HG03571 (cell line): ENCODE data around the gene CLEC20A.
"Not testable (repeated sequence)": the region's sequence is repeated elsewhere in the genome, so short reads cannot be mapped to it uniquely, and the experiment has no call there.

ENCODE experiments used
- ATAC-seq: cut with Tn5 transposase; IDR thresholded peaks from one replicate; pipeline ENCODE4 v1.9.1; 2021; ENCODE audit not compliant: unreplicated experiment

Gene CLEC20A

DNA sequence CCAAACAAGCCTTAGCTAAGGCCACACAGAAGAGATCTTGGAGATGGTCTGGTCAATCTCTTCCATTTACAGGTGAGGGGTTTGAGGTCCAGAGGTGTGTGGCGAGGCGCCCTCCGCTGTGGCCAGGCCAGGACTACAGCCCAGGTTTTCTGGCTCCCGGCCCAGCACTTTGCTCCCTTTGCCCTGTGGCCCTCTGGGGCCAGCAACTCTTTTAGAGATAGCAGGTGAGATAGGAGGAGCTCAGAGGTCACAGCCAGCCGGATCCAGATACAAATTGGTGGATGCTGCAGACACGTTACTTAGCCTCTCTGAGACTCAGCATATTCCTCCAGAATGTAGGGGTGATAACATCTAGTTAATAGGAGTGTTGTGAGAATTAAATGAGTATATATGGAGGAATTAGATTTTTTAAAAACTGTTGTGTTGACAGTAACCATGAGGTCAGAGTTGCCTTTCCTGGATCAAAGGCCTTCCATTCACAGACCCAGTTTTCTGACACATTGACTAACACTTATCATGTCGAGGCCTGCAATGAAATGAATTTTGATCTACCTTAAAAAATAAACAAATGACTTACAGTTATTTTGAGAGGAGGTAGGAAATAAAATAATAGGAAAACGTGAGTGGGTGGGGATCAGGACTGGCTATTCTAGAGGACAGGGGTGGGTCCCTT lies 32.7 kb upstream of the CLEC20A start:
- ATAC-seq = no peak

DNA sequence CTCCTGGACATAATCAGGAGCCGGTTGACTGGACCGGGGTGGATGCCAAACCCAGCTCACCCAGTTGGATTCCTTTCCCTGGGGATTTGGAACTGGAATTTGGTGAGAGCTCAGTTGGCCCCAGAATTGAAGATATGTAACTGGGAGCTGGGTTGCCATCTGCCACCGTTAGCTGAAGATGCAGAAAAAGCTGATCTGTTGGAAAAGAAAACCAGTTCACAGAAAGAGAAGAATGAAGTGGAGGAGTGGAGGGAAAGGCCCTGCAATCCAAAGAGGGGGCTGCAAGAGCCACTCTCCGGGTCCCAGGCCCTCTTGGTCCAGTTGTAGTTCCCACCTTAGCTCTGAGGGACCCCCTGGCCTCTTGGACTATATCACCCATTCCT lies 32.2 kb upstream of the CLEC20A start:
- no peak for ATAC-seq

DNA sequence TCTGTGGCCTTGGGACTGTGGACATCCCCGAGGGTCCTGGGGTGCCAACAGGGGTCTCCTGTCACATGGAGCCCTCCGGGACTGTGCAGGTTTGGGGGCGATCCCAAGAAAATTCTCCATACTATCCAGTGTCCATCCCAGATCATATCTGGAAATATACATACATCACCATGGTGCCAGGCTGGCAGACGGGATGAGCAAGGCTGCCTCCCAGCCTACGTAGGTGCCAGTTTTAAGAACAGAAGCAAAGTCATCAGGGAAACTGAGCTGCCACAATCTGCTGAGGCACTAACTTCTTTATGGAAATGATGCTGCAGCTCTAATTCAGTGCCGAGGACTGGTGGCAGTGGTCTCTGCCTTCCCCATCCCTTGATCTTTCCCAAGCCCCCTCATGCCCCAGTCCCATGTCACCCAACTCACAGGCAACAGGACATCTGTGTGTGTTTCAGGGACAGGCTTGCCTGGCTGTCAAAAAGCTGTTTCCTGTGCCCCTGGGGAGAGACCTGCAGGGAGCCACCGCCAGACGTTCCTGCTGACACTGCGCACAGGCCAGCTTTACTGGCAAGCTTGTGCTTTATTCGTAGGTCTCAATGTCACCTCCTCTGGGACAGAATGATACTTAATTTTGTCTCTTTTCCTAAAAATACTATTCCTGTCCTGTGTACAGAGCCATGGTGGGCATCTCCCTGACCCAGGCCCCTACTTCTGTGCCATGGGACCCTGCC lies 31.6 kb upstream of the CLEC20A start:
- ATAC-seq = no peak

DNA sequence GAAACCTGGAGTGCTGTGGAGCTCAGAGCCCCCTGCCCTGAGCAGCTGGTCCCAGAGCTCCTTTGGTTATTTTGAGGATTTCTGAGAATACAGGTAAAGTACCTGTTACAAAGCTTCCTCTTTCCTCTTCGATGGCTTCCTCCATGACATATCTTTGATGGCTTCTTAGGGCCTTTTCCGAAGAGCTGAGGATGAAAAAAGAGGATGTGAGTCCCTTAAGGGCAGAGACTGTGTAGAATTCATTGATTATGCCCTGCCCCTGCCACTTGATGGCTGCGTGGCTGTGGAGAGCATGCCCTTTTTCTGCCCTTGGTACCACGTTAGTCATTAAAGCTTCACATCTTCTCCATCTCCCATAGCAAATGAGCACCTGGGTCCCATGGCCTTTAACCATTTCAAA lies 30.4 kb upstream of the CLEC20A start:
- ATAC-seq = no peak

DNA sequence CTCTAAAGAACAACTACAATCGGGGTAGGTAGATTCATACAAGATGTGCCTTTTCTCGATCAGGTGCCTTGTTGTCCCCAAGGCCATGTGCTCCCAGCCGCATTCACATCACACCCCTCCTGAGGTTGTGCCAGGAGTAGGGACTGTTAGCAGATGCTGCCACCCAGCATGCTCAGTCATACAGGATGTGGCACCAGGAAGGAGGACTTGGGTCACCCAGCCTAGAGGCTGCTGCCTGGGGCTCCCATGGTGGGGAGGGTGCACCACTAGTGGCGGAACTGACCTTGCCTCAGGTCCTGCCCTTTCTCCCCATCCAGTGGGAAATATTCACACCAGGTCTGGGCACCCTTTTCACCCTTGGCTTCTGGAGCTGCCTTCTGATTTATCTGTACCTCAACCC lies 24.5 kb upstream of the CLEC20A start:
- no peak for ATAC-seq

DNA sequence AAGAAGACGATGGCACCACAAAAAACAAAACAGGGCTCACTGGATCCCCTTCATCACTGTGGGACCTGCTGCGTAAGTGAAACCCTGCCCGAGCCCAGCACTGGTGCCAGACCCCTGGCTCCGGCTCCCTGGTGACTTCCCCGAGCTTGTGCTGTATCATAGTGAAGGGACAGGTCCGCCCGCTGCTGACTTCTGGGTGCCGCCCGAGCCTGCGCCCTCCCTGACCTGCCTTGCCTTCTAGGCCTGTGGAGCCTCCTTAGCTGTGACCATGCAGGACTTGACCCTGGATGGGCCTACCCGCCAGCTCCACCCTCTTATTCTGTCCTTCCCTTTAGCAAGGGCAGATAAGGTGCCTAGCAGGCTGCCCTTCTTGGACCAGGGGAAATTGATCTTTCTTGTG lies 24.0 kb upstream of the CLEC20A start:
- ATAC-seq = no peak

DNA sequence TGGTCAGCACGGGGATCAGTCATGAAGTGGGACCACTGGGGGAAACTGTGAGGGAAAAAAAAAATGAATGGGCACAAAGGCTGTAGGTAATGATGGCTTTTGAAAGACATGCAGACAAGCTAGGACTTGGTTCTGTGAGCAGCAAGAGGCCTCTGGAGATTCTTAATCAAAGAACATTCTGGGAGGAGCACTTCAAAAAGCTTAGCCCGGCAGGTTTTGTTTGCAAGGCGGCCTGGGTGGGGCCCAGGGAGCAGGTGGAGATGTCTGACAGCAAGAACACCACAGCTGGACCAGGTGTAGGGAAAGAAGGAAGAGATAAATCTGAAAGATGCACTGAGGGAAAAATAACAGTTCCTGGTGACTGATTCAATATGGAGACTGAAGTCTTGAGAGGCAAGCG lies 22.1 kb upstream of the CLEC20A start:
- no peak for ATAC-seq

DNA sequence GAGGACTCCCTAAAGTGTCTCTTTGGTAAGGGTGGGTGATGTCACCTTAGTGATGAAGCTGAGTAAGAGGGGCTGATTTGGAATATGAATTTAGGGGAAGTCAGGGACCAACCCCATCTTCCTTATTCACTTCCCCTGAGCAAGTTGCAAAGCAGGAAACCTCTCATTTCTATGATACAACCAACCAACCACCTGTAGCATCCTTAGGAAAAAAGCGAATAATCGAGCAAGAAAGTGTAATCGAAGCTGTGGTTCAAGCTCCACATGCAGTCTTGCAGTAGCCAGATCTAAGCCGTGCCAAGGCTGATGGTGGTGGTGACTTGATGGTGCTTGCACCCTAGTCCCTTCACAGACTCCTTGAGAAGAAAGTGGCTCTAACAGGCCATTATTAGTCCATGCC lies 19.3 kb upstream of the CLEC20A start:
- ATAC-seq = no peak

DNA sequence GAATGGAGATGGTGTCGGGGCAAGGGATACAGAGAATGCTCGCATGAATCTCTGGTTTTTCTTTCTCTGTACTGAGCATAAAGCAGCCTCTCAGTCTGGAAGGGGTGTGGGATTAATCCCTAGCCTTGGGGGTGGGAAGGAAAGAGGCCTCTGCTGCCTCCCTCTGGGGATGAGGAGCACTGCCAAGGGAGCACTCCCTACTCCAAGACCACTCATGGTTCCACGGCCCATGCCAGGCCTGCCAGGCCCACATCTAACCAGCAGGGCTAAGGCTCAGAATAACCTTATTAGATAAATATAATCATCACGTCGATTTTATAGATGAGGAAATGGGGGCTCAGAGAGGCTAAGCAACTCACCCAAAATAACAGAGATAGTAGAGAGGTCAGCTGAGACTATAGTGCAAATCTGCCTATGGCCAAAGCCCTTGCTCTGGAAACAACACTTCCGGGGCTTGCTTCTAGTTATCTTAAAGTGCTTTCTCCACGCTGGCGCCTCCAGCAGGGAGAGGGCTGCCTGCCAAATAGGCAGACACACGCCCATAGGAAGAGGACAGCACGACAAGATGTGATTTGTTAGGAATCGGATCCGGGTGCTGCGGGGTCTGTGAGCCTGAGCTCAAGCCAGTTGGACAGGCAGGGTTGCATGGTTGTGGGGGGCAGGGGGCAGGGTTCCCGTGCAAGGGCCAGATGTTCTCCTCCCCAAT lies 16.7 kb upstream of the CLEC20A start:
- no peak for ATAC-seq

DNA sequence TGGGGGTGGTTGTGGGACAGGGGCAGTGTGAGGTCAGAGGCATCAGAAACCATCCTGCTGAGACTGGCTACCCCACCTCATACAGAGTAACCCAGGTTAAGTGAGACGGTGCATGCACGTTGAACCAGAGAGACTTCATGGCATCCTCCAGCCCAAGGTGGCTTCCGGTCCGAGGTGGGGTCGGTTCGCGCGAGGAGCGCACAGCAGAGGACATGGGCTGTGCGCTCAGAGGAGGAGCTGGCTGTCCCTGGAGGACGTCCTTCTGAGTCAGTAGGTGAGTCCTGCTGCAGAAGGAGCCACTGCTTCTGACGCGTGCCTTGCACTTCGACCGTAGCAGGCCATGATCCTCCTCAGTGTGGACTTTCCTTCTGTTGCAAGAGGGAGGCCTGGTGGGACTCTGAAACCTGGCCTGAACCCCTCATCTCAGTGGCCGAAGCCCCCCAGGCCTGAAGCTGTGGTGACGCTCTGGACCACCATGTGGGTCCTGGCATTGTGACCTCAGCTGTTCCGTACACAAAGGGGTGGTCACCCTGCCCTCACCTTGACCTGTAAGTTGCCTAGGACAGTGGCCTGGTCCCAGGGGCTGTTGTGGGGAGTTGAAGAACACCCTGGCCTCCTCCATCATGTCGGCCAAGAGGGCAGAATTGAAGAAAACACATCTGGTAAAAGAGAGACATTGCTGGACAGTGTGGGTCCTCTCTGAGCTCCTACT lies 16.0 kb upstream of the CLEC20A start, which contains the start of gene TEX35:
Gene TEX35 (plus strand): TSS at position 544 of the 712 bp plus-strand sequence. CDS start 80 bp downstream, at position 624.
- no peak for ATAC-seq

DNA sequence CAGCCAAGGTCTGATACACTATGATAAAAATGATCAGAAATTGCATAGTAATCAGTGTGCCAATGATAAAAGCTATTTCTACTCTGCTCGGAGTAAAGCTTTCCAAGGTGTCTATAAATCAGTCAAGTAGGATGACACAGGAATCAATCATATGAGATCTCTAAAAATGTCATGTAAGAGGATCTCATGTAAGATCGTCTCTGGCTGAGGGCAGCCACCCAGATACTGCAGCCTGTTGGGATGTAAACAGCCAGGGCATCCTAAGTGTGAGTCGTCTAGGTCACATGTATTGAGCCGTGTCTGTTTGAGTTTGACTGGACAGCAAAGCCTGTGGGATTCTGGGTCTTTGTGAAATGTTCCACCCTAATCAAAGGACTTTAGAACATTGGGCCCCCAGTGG lies 13.4 kb upstream of the CLEC20A start:
- ATAC-seq = no peak

DNA sequence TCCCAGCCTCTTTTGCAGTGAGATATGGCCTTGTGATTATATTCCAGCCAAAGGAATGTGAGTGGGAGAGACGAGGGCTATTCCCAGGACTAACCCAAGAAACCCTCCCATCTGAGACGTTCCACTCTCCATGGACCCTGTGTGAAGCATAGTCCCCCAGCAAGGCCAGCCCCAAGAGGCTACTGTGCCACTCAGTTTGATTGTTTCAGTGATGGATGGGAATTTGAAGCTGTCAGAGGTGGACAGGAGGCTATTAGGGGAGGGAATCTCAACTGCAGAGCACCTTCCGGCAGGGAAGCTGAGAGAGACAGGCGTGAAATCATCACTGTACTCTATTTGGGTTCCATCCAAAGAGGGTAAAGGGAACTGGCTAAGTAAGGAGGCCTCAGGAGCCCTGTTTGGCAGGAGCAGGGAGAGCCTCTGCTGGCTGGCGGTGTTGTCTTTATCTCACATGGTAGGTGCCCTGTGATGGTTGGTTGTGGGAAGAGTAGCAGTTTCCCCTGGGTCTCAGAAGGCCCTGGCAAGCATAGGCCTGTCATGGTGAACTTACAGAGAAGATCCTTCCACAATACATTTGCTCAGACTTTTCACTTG lies 12.7 kb upstream of the CLEC20A start:
- ATAC-seq = no peak

DNA sequence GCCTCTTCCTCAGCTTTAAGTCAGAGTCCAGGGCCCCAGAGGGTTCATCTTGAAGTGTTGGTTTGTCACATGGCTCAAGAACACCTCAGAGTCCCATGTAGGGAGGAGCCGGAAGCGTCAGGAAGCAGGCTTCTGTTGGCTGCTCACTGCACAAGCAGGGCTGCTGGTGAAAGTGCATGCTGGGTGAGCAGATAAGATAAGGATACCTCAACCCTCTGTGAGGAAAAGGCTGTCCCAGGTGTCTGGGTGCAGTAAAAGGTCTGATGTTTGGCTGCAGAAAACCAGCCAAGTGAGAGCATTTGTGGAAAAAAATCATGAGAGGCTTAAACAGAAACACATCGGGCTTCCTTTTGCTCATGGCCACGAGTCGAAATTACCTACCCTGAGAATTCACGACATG lies 9.9 kb upstream of the CLEC20A start:
- no peak for ATAC-seq

DNA sequence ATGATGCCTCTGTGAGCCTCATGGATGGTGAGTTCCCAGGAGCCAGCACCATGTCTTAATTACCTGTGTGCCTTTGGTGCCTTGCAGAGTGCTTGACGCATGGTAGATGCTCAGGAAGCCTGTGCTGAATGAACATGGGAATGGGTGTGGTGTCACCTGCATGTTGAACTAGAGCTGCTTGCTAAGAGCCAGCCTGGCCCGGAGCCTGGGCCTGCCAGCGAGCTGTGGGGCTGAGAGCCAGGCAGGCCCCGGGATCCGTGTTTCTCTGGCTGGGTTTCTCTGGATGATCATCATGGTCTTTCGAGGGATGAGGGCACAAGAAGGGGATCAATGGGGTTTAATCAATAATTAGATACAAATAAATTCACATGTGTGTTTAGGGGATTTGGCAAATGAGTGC lies 9.4 kb upstream of the CLEC20A start:
- no peak for ATAC-seq

DNA sequence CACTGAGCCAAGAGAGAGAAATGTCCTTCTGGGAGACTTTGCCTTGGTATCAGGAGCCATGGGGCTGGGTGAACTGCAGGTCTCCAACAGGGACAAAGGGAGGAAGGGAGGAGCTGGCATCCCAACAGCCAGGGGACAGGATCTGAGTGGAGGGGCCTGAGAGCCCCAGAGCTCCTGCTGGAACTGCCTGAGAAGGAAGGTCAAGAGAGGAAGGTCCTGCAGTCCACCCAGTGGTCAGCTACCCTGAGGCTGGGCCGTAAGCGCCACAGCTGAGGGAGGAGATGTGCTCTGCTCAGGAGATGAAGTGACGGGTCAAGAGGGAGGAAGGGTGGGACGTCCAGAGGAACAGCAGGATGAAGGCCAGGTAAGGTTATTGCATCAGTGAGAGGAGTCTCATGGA lies 7.5 kb upstream of the CLEC20A start:
- no peak for ATAC-seq

DNA sequence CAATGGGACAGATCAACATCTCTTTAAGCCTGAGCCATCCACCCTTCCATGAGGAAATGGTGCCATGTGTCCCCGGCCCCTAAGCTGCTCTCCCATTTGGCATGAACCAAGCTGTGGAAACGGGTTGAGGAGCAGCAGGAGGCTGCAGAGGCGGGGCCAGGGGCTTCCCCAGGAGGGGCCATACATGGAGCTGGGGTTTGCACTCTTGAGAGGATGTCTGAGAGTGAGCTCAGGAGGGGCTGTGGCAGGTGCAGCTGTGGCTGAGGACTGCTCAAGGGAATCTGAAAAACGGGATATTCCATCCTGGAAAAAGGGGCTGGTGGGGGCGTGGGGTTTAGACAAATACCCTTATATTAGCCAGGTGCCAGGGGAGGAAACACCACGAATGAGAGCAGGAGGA lies 7.1 kb upstream of the CLEC20A start:
- no peak for ATAC-seq

DNA sequence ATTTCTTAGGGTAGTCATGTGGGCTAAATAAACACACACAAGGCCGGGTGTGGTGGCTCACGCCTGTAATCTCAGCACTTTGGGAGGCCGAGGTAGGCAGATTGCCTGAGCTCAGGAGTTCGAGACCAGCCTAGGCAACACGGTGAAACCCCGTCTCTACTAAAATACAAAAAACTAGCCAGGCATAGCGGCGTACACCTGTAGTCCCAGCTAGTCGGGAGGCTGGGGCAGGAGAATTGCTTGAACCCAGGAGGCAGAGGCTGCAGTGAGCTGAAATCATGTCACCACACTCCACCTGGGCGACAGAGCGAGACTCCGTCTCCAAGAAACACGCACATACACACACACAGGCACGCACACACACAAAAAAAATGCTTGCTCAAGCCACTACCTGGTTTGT lies 6.6 kb upstream of the CLEC20A start:
- not testable (repeated sequence) for ATAC-seq

DNA sequence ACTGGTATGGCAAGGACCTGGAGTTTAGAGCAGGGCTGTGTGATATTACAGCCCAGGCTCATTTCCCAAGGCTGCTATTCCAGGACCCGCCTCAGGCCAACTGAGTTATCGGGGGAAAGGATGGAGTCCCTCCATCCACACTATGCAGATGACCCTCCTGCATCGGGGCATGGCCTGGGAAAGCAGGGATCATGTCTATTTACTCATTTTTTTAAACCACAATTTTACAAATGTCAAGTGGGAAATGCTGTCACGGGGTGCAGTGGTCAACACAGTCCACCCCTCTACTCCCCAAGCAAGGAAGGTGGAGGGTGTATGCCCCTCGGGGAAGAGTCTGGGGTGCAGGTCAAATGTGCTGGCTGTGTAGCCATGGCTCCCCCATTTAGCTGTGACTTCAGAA lies 6.1 kb upstream of the CLEC20A start:
- ATAC-seq = no peak

DNA sequence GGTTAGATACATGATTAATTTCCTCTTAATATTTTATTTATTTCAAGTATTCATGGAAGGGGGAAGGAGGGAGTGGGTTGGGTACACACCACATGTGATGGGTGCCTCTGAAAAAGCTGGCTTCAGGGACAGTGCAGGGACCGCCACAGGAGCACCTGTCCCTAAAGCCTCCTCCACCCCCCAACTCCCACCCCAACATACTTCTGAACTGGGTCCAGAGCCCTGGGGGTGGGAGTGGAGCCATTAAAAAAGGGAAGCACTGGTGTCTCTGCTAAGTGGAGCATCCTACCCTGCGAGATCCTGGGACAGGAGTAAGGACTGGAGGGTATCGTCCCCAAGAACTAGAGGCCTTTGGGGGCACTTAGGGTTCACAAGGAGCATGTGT lies 5.6 kb upstream of the CLEC20A start:
- no peak for ATAC-seq

DNA sequence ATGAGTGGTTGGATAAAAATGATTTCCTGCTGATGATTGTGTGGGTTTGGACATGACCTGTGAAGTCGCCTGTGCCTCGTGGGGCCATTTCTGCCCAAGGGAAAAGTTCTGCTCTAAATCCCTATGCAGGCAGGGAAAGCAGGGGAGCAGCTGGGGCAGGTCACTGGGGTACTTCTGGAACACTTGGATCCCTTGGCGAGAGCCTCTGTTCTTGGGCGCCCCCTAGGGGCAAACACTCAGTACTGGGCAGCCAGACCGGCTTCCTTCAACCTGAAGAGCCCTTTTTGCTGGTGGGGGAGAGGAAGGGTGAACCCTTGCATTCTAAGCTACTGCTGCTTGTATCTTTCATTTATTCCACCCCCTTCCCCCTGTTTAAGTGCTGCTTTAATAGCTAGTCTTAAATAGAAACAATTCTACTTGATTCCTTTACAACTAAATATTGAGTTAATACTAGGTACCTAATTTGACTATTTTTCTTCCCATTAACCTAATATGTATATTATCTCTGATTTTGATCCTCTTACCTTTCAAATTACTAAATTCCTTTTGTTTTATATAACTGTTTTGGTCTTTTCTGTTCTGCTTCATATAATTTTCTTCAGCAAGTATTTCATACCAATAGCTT lies 5.1 kb upstream of the CLEC20A start:
- no peak for ATAC-seq
